H1 (cell line): ENCODE results near the gene KAT2A. TPM values are rescaled to one million over a fixed set of nuclear protein-coding genes. Genes with fewer than 3 reads are reported as not detected.

Experiments
- ASH2L ChIP-seq: fragments of 200-600, 300-600 bp; sonication (generic); IDR thresholded peaks from one replicate; pipeline ENCODE4 v1.7.1; 2017; ENCODE audit warnings: low read length
- EZH2 ChIP-seq: fragments of 200-600 bp; sonication (generic); IDR thresholded peaks from 2 replicates; pipeline ENCODE4 v1.7.1; 2012; ENCODE audit warnings: low read depth, mild to moderate bottlenecking, moderate library complexity, low read length, inconsistent platforms; ENCODE audit not compliant: severe bottlenecking
- HDAC2 ChIP-seq, 2 experiments: fragments of 300-600 bp in 1 of 2; sonication (generic) in 1 of 2; IDR thresholded peaks; 2 replicates each; pipeline ENCODE4 v1.6.1; 2011 to 2012; ENCODE audit warnings: low read depth in 2 of 2, low read length in 2 of 2, mild to moderate bottlenecking in 2 of 2, moderate library complexity in 2 of 2, borderline replicate concordance in 1 of 2, inconsistent platforms in 1 of 2
- JUND ChIP-seq: IDR thresholded peaks from 2 replicates; pipeline ENCODE4 v1.6.1; 2011; ENCODE audit warnings: mild to moderate bottlenecking, improper control_type of control experiment, low read length
- TAF7 ChIP-seq: optimal IDR thresholded peaks from 2 replicates; pipeline ENCODE3; 2011; ENCODE audit warnings: low read depth, mild to moderate bottlenecking, inconsistent platforms, low read length, moderate library complexity, borderline replicate concordance
- polyA plus RNA-seq, 7 experiments: library from polyadenylated mRNA; depleted of rRNA in 3 of 7; stranded (reverse) in 5 of 7; unstranded in 2 of 7; fragments of >200 nt in 5 of 7; fragments of 200-250 nt in 2 of 7; gene quantifications; 1 replicate in 5 of 7; 2 replicates in 1 of 7; 4 replicates in 1 of 7; pipeline versions ENCODE4 v1.2.1 to v1.2.3, GENCODE V29; 2011 to 2013; ENCODE audit warnings: missing spikeins in 2 of 7, mixed read lengths in 2 of 7
- total RNA-seq: library from RNA; stranded (reverse); fragmentation: NEBNext Ultra II Directional; extraction: Animal tissue kit (Norgen Biotek cat#: 25700); gene quantifications from 2 replicates; pipeline ENCODE4 v1.2.1, GENCODE V29; 2021
- TF ChIP-seq, protein P1 (sequence below): fragments of 300-600 bp; sonication (generic); IDR thresholded peaks from 2 replicates; pipeline ENCODE4 v1.7.1; 2012; ENCODE audit warnings: low read length, moderate library complexity, mild to moderate bottlenecking, inconsistent platforms; ENCODE audit not compliant: insufficient replicate concordance
- TF ChIP-seq, protein P2 (sequence below), 3 experiments: IDR thresholded peaks; 1 replicate in 2 of 3; 2 replicates in 1 of 3; pipeline versions ENCODE4 v1.5.1 to v1.6.1; 2011; ENCODE audit warnings: low read length in 3 of 3, mild to moderate bottlenecking in 3 of 3, inconsistent platforms in 2 of 3, low read depth in 1 of 3, moderate library complexity in 1 of 3; ENCODE audit not compliant: insufficient read depth in 1 of 3; ENCODE audit errors: control extremely low read depth in 1 of 3

The KAT2A gene
- total and polyA plus RNA-seq, 2 of the 8 experiments (the other 6 are each of a cell fraction or from before 2014, with no cell fraction given), result 34.2 to 40.1 TPM

GRCh38 chr17:42101513-42102292 is 19.5 kb downstream of the KAT2A start (continued):
- TF ChIP-seq, protein P1, sequence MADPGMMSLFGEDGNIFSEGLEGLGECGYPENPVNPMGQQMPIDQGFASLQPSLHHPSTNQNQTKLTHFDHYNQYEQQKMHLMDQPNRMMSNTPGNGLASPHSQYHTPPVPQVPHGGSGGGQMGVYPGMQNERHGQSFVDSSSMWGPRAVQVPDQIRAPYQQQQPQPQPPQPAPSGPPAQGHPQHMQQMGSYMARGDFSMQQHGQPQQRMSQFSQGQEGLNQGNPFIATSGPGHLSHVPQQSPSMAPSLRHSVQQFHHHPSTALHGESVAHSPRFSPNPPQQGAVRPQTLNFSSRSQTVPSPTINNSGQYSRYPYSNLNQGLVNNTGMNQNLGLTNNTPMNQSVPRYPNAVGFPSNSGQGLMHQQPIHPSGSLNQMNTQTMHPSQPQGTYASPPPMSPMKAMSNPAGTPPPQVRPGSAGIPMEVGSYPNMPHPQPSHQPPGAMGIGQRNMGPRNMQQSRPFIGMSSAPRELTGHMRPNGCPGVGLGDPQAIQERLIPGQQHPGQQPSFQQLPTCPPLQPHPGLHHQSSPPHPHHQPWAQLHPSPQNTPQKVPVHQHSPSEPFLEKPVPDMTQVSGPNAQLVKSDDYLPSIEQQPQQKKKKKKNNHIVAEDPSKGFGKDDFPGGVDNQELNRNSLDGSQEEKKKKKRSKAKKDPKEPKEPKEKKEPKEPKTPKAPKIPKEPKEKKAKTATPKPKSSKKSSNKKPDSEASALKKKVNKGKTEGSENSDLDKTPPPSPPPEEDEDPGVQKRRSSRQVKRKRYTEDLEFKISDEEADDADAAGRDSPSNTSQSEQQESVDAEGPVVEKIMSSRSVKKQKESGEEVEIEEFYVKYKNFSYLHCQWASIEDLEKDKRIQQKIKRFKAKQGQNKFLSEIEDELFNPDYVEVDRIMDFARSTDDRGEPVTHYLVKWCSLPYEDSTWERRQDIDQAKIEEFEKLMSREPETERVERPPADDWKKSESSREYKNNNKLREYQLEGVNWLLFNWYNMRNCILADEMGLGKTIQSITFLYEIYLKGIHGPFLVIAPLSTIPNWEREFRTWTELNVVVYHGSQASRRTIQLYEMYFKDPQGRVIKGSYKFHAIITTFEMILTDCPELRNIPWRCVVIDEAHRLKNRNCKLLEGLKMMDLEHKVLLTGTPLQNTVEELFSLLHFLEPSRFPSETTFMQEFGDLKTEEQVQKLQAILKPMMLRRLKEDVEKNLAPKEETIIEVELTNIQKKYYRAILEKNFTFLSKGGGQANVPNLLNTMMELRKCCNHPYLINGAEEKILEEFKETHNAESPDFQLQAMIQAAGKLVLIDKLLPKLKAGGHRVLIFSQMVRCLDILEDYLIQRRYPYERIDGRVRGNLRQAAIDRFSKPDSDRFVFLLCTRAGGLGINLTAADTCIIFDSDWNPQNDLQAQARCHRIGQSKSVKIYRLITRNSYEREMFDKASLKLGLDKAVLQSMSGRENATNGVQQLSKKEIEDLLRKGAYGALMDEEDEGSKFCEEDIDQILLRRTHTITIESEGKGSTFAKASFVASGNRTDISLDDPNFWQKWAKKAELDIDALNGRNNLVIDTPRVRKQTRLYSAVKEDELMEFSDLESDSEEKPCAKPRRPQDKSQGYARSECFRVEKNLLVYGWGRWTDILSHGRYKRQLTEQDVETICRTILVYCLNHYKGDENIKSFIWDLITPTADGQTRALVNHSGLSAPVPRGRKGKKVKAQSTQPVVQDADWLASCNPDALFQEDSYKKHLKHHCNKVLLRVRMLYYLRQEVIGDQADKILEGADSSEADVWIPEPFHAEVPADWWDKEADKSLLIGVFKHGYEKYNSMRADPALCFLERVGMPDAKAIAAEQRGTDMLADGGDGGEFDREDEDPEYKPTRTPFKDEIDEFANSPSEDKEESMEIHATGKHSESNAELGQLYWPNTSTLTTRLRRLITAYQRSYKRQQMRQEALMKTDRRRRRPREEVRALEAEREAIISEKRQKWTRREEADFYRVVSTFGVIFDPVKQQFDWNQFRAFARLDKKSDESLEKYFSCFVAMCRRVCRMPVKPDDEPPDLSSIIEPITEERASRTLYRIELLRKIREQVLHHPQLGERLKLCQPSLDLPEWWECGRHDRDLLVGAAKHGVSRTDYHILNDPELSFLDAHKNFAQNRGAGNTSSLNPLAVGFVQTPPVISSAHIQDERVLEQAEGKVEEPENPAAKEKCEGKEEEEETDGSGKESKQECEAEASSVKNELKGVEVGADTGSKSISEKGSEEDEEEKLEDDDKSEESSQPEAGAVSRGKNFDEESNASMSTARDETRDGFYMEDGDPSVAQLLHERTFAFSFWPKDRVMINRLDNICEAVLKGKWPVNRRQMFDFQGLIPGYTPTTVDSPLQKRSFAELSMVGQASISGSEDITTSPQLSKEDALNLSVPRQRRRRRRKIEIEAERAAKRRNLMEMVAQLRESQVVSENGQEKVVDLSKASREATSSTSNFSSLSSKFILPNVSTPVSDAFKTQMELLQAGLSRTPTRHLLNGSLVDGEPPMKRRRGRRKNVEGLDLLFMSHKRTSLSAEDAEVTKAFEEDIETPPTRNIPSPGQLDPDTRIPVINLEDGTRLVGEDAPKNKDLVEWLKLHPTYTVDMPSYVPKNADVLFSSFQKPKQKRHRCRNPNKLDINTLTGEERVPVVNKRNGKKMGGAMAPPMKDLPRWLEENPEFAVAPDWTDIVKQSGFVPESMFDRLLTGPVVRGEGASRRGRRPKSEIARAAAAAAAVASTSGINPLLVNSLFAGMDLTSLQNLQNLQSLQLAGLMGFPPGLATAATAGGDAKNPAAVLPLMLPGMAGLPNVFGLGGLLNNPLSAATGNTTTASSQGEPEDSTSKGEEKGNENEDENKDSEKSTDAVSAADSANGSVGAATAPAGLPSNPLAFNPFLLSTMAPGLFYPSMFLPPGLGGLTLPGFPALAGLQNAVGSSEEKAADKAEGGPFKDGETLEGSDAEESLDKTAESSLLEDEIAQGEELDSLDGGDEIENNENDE, result no peak
- TF ChIP-seq, protein P2, sequence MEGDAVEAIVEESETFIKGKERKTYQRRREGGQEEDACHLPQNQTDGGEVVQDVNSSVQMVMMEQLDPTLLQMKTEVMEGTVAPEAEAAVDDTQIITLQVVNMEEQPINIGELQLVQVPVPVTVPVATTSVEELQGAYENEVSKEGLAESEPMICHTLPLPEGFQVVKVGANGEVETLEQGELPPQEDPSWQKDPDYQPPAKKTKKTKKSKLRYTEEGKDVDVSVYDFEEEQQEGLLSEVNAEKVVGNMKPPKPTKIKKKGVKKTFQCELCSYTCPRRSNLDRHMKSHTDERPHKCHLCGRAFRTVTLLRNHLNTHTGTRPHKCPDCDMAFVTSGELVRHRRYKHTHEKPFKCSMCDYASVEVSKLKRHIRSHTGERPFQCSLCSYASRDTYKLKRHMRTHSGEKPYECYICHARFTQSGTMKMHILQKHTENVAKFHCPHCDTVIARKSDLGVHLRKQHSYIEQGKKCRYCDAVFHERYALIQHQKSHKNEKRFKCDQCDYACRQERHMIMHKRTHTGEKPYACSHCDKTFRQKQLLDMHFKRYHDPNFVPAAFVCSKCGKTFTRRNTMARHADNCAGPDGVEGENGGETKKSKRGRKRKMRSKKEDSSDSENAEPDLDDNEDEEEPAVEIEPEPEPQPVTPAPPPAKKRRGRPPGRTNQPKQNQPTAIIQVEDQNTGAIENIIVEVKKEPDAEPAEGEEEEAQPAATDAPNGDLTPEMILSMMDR (IDR thresholded peaks at IDR 0.05; ENCODE audit: control extremely low read depth in 1 of 3, insufficient read depth in 1 of 3, low read depth in 1 of 3, low read length in 3 of 3), result peak; percentile 95 to 99 (median 98)
- no peak for TF ChIP-seq TAF7
- TF ChIP-seq HDAC2 (IDR thresholded peaks at IDR 0.05; ENCODE audit: borderline replicate concordance in 1 of 2, low read depth in 2 of 2, low read length in 2 of 2), result no peak
- no peak for TF ChIP-seq EZH2
- TF ChIP-seq ASH2L, result no peak
- peak; percentile 75 for TF ChIP-seq JUND
